Naive thymus-derived CD4-positive, alpha-beta T cell (primary cell): Measurements from ENCODE around the gene CHMP4A. TPM values are rescaled to one million over a fixed set of nuclear protein-coding genes. Genes with fewer than 3 reads are reported as not detected.

Experiments
- ATAC-seq: fragments of 150-1000 bp; cut with Tn5 transposase; 2 replicates; pipeline ENCODE4 v1.10.0; 2021; ENCODE audit warnings: mild to moderate bottlenecking, moderate library complexity
- CTCF ChIA-PET: fragments of 350-600 bp; sonication (Branson Sonifier 250); formaldehyde crosslinking; loops from one replicate; lab custom pipeline; 2021; ENCODE audit warnings: antibody characterized with exemption; lab: Charles Lee
- POLR2A ChIA-PET: fragments of 350-600 bp; sonication (Branson Sonifier 250); formaldehyde crosslinking; loops from one replicate; lab custom pipeline; 2021; ENCODE audit warnings: antibody characterized with exemption, inconsistent platforms; lab: Charles Lee
- DNase-seq, 9 donors: peaks; one replicate each; pipeline versions ENCODE4 v3.0.0 to v3.0.0-alpha.2; 2020 to 2022; ENCODE audit warnings: mixed read lengths in 1 of 9
- H3K27ac ChIP-seq: one replicate; pipeline ENCODE4 v1.7.0; 2013; ENCODE audit warnings: mild to moderate bottlenecking, low read depth, low read length, moderate library complexity
- H3K27me3 ChIP-seq, 2 donors: one replicate each; pipeline ENCODE4 v1.7.0; 2013; ENCODE audit warnings: low read length in 2 of 2, mild to moderate bottlenecking in 2 of 2, moderate library complexity in 2 of 2; ENCODE audit not compliant: control insufficient read depth in 2 of 2, insufficient read depth in 2 of 2
- H3K36me3 ChIP-seq, 3 experiments: 1 replicate in 2 of 3; 2 replicates in 1 of 3; pipeline ENCODE4 v1.7.0; 2013; ENCODE audit warnings: low read length in 3 of 3, mild to moderate bottlenecking in 3 of 3, moderate library complexity in 1 of 3; ENCODE audit not compliant: insufficient read depth in 3 of 3, control insufficient read depth in 2 of 3
- H3K4me1 ChIP-seq, 2 donors: one replicate each; pipeline ENCODE4 v1.7.0; 2013; ENCODE audit warnings: low read length in 2 of 2, mild to moderate bottlenecking in 2 of 2, moderate library complexity in 1 of 2; ENCODE audit not compliant: control insufficient read depth in 2 of 2, insufficient read depth in 2 of 2
- H3K4me3 ChIP-seq: 2 replicates; pipeline ENCODE4 v1.7.0; 2013; ENCODE audit warnings: mild to moderate bottlenecking, low read length
- H3K9me3 ChIP-seq, 3 experiments: 1 replicate in 2 of 3; 2 replicates in 1 of 3; pipeline ENCODE4 v1.7.0; 2013; ENCODE audit warnings: low read length in 3 of 3; ENCODE audit not compliant: control insufficient read depth in 2 of 3
- H3K27ac Mint-ChIP-seq, 9 donors: one replicate each; pipeline ENCODE4 v1.8.0; 2020 to 2022; ENCODE audit warnings: mixed read lengths in 9 of 9, mild to moderate bottlenecking in 8 of 9, moderate library complexity in 5 of 9, inconsistent platforms in 2 of 9
- H3K27me3 Mint-ChIP-seq, 5 donors: one replicate each; pipeline ENCODE4 v1.8.0; 2021 to 2022; ENCODE audit warnings: mixed read lengths in 5 of 5, mild to moderate bottlenecking in 1 of 5
- H3K36me3 Mint-ChIP-seq, 5 donors: one replicate each; pipeline ENCODE4 v1.8.0; 2020 to 2022; ENCODE audit warnings: mixed read lengths in 5 of 5, mild to moderate bottlenecking in 3 of 5, inconsistent platforms in 1 of 5
- H3K4me1 Mint-ChIP-seq, 7 donors: one replicate each; pipeline ENCODE4 v1.8.0; 2020 to 2022; ENCODE audit warnings: mixed read lengths in 7 of 7, mild to moderate bottlenecking in 3 of 7, inconsistent platforms in 1 of 7
- H3K4me3 Mint-ChIP-seq, 10 donors: one replicate each; pipeline ENCODE4 v1.8.0; 2020 to 2022; ENCODE audit warnings: mild to moderate bottlenecking in 10 of 10, mixed read lengths in 10 of 10, moderate library complexity in 6 of 10, inconsistent platforms in 2 of 10
- H3K9me3 Mint-ChIP-seq, 11 donors: one replicate each; pipeline ENCODE4 v1.8.0; 2020 to 2022; ENCODE audit warnings: mixed read lengths in 11 of 11, mild to moderate bottlenecking in 4 of 11, inconsistent platforms in 1 of 11, moderate library complexity in 1 of 11
- intact Hi-C, 2 donors: fragments of 100-400 bp; cut with micrococcal nuclease; formaldehyde crosslinking; loops; one replicate each; pipeline ENCODE4 v1.15.1; 2023
- polyA plus RNA-seq, 2 donors: library from polyadenylated mRNA; unstranded; fragments of 300-500 nt; fragmentation: Illumina TruSeq; gene quantifications; one replicate each; pipeline ENCODE4 v1.2.3, GENCODE V29; 2021
- total RNA-seq, 6 experiments: library from RNA in 5 of 6; stranded (reverse) in 5 of 6; gene quantifications; 1 replicate in 5 of 6; 2 replicates in 1 of 6; pipeline ENCODE4 v1.2.3 and lab custom pipeline; 2021 to 2026

CHMP4A gene
- total and polyA plus RNA-seq, 7 experiments from 2014 or later: 79.1 to 140 (median 94.1) TPM

GRCh38 chr14:24172261-24172860 is 40.9 kb downstream of the CHMP4A start:
- ATAC-seq (no peak), DNase-seq (no peak)
- CTCF ChIA-PET: interaction anchor here (0.6 kb wide), 1 partner anchor 10 kb away, joined by 3 read pairs; no protein-coding TSS in a partner anchor
- no peaks in the 10 kb centered on the region for H3K27me3 ChIP-seq
- Mint-ChIP-seq H3K4me3 (peak overlapping the region; percentile 39 to 94 (median 88)), H3K36me3 (peaks cover 0 to 38% (median 15%) of the 10 kb centered on the region in 5 donors), H3K4me1 (peaks cover 11 to 52% (median 41%) of the 10 kb centered on the region in 7 donors), H3K9me3 (no peaks in the 10 kb centered on the region), H3K27me3 (no peaks in the 10 kb centered on the region), H3K27ac (peak overlapping the region; percentile 28 to 93 (median 79))
- peaks cover 0 to 13% of the 10 kb centered on the region in 2 donors for H3K4me1 ChIP-seq
- POLR2A ChIA-PET: interaction anchor here (0.7 to 2.4 kb wide), 7 partner anchors 11 to 63 kb away, joined by 3 to 11 read pairs (median 3); partner anchors contain the start of genes DCAF11, IRF9 and NRL
- no peaks in the 10 kb centered on the region for H3K9me3 ChIP-seq
- peak overlapping the region; percentile 40 for H3K27ac ChIP-seq
- H3K4me3 ChIP-seq: peak overlapping the region; percentile 58
- H3K36me3 ChIP-seq: peaks cover 6 to 32% (median 10%) of the 10 kb centered on the region in 3 experiments
- intact Hi-C loops: no loop called here

GRCh38 chr14:24171422-24172260 is 41.6 kb downstream of the CHMP4A start, which contains the start of gene REC8:
TSS of gene REC8 (plus strand) at chr14:24172080. CDS start at chr14:24172553, 473 bp downstream.
- Histone ChIP-seq H3K4me3 (peak within 1 kb of the TSS; percentile 58), H3K9me3 (no peaks in the 10 kb centered on the region), H3K4me1 (peaks cover 0 to 13% of the 10 kb centered on the region in 2 donors), H3K27ac (peak within 1 kb of the TSS; percentile 40), H3K27me3 (no peaks in the 10 kb centered on the region), H3K36me3 (peaks cover 6 to 32% (median 8%) of the 10 kb centered on the region in 3 experiments)
- Mint-ChIP-seq H3K27me3 (no peaks in the 10 kb centered on the region), H3K27ac (peak within 1 kb of the TSS; percentile 48 to 93 (median 80)), H3K4me1 (peaks cover 12 to 53% (median 43%) of the 10 kb centered on the region in 7 donors), H3K4me3 (peak within 1 kb of the TSS; percentile 80 to 94 (median 88)), H3K9me3 (no peaks in the 10 kb centered on the region), H3K36me3 (peaks cover 0 to 38% (median 19%) of the 10 kb centered on the region in 5 donors)
- intact Hi-C loops: loop anchor here (1.0 kb wide), 3 partner anchors 10 to 24 kb away; partner anchors contain the start of genes IRF9 (in 2 of the 2), IPO4 (in 1 of the 2) and RNF31 (in 1 of the 2)
- DNase-seq (peak in 8 of 9 donors; percentile 43 to 81 (median 76)), ATAC-seq (peak; percentile 88)
- POLR2A ChIA-PET: interaction anchor here (0.7 to 2.4 kb wide), 9 partner anchors 10 to 63 kb away, joined by 3 to 11 read pairs (median 5); partner anchors contain the start of genes EMC9, IPO4, IRF9 and TM9SF1
- CTCF ChIA-PET: interaction anchor here (0.6 to 1.6 kb wide), 2 partner anchors 9 to 63 kb away, joined by 3 to 5 read pairs; no protein-coding TSS in a partner anchor

GRCh38 chr14:24167469-24168114 is 45.7 kb downstream of the CHMP4A start:
- Histone ChIP-seq H3K27ac (no peak overlapping the region), H3K4me1 (peaks cover 24 to 42% of the 10 kb centered on the region in 2 donors), H3K36me3 (peaks cover 40 to 64% (median 40%) of the 10 kb centered on the region in 3 experiments), H3K27me3 (no peaks in the 10 kb centered on the region), H3K4me3 (no peak overlapping the region), H3K9me3 (no peaks in the 10 kb centered on the region)
- Mint-ChIP-seq H3K9me3 (no peaks in the 10 kb centered on the region), H3K27ac (peak overlapping the region in 6 of 9 donors; percentile 3 to 62 (median 50)), H3K4me3 (peak overlapping the region in 1 of 10 donors; percentile 23), H3K27me3 (no peaks in the 10 kb centered on the region), H3K36me3 (peaks cover 5 to 55% (median 34%) of the 10 kb centered on the region in 5 donors), H3K4me1 (peaks cover 40 to 70% (median 68%) of the 10 kb centered on the region in 7 donors)
- DNase-seq (no peak), ATAC-seq (no peak)
- intact Hi-C loops: no loop called here
- ChIA-PET CTCF (no interaction called here), POLR2A (interaction anchor here (1.2 kb wide), 1 partner anchor 28 kb away, joined by 3 read pairs; no protein-coding TSS in a partner anchor)

- H3K36me3 ChIP-seq: peaks cover 40 to 69% (median 40%) of the 10 kb centered on the region in 3 experiments
- Mint-ChIP-seq H3K9me3 (peaks cover 0 to 4% (median 0%) of the 10 kb centered on the region in 11 donors), H3K4me1 (peaks cover 41 to 75% (median 68%) of the 10 kb centered on the region in 7 donors), H3K4me3 (peak overlapping the region in 2 of 10 donors; percentile 18 to 52), H3K27ac (peak overlapping the region in 7 of 9 donors; percentile 20 to 100 (median 62)), H3K27me3 (peaks cover 0 to 4% (median 0%) of the 10 kb centered on the region in 5 donors), H3K36me3 (peaks cover 5 to 64% (median 46%) of the 10 kb centered on the region in 5 donors)
- CTCF ChIA-PET: interaction anchor here (0.6 to 0.9 kb wide), 2 partner anchors 20 to 45 kb away, joined by 3 to 4 read pairs; no protein-coding TSS in a partner anchor
- intact Hi-C loops: no loop called here
- DNase-seq (no peak), ATAC-seq (no peak)
- POLR2A ChIA-PET: interaction anchor here (1.1 kb wide), 1 partner anchor 14 kb away, joined by 3 read pairs; no protein-coding TSS in a partner anchor
- no peak overlapping the region for H3K27ac ChIP-seq
- H3K4me3 ChIP-seq: no peak overlapping the region
- H3K9me3 ChIP-seq: no peaks in the 10 kb centered on the region
- H3K4me1 ChIP-seq: peaks cover 26 to 38% of the 10 kb centered on the region in 2 donors
- H3K27me3 ChIP-seq: no peaks in the 10 kb centered on the region
Observed at GRCh38 chr14:24165785-24166184, 47.5 kb downstream of the CHMP4A start.

- peaks cover 5 to 70% (median 40%) of the 10 kb centered on the region in 5 donors for H3K36me3 Mint-ChIP-seq
- Histone ChIP-seq H3K27ac (no peak overlapping the region), H3K4me1 (peaks cover 34 to 45% of the 10 kb centered on the region in 2 donors), H3K4me3 (no peak overlapping the region), H3K27me3 (no peaks in the 10 kb centered on the region), H3K9me3 (no peaks in the 10 kb centered on the region), H3K36me3 (peaks cover 40 to 76% (median 40%) of the 10 kb centered on the region in 3 experiments)
- peaks cover 0 to 4% (median 0%) of the 10 kb centered on the region in 11 donors for H3K9me3 Mint-ChIP-seq
- peaks cover 46 to 78% (median 69%) of the 10 kb centered on the region in 7 donors for H3K4me1 Mint-ChIP-seq
- peaks cover 0 to 4% (median 0%) of the 10 kb centered on the region in 5 donors for H3K27me3 Mint-ChIP-seq
- ChIA-PET POLR2A (interaction anchor here (0.6 to 1.6 kb wide), 4 partner anchors 12 to 148 kb away, joined by 3 to 4 read pairs (median 3); partner anchors contain the start of gene RNF31), CTCF (interaction anchor here (0.9 kb wide), 1 partner anchor 21 kb away, joined by 4 read pairs; no protein-coding TSS in a partner anchor)
- intact Hi-C loops: no loop called here
- DNase-seq: no peak
- no peak for ATAC-seq
- H3K27ac Mint-ChIP-seq: peak overlapping the region in 8 of 9 donors; percentile 55 to 100 (median 87)
- peak overlapping the region in 7 of 10 donors; percentile 51 to 95 (median 65) for H3K4me3 Mint-ChIP-seq
Observed at GRCh38 chr14:24164518-24164991, 48.7 kb downstream of the CHMP4A start.
